ENCODE results near the gene ANKRD65.
"Not testable (repeated sequence)": the region's sequence is repeated elsewhere in the genome, so short reads cannot be mapped to it uniquely, and the experiment has no call there.

Gene ANKRD65

GRCh38 chr1:1430114-1430982 lies 9.3 kb upstream of the ANKRD65 start:
- peak; percentile 72 for DNase-seq (ENCODE audit: low spot score)

GRCh38 chr1:1429671-1430073 lies 8.6 kb upstream of the ANKRD65 start:
- DNase-seq (ENCODE audit: low spot score), result no peak

GRCh38 chr1:1428967-1429366 lies 7.9 kb upstream of the ANKRD65 start:
- DNase-seq (ENCODE audit: low spot score), result not testable (repeated sequence)

- DNase-seq (ENCODE audit: low spot score), result no peak
Observed at GRCh38 chr1:1428174-1428573, 7.1 kb upstream of the ANKRD65 start.

GRCh38 chr1:1427820-1428148 lies 6.7 kb upstream of the ANKRD65 start:
- no peak for DNase-seq (ENCODE audit: low spot score)

GRCh38 chr1:1427106-1427819 lies 6.2 kb upstream of the ANKRD65 start:
- DNase-seq (ENCODE audit: low spot score), result peak; percentile 41

GRCh38 chr1:1426496-1427105 lies 5.5 kb upstream of the ANKRD65 start:
- DNase-seq (ENCODE audit: low spot score), result no peak

- no peak for DNase-seq (ENCODE audit: low spot score)
Observed at GRCh38 chr1:1425753-1426495, 4.8 kb upstream of the ANKRD65 start.

- DNase-seq (ENCODE audit: low spot score), result no peak
Observed at GRCh38 chr1:1425426-1425752, 4.3 kb upstream of the ANKRD65 start.

- no peak for DNase-seq (ENCODE audit: low spot score)
Observed at GRCh38 chr1:1424707-1425106, 3.6 kb upstream of the ANKRD65 start.

GRCh38 chr1:1423245-1423597 lies 2.1 kb upstream of the ANKRD65 start:
- no peak for DNase-seq (ENCODE audit: low spot score)

GRCh38 chr1:1422465-1423244 lies 1.6 kb upstream of the ANKRD65 start:
- no peak for DNase-seq (ENCODE audit: low spot score)

- no peak for DNase-seq (ENCODE audit: low spot score)
Observed at GRCh38 chr1:1421907-1422464, 910 bp upstream of the ANKRD65 start.

- no peak for DNase-seq (ENCODE audit: low spot score)
Observed at GRCh38 chr1:1420654-1421141, 378 bp downstream of the ANKRD65 start.

GRCh38 chr1:1419813-1420653 lies 1.0 kb downstream of the ANKRD65 start:
- no peak for DNase-seq (ENCODE audit: low spot score)

GRCh38 chr1:1419363-1419812 lies 1.7 kb downstream of the ANKRD65 start:
- DNase-seq (ENCODE audit: low spot score), result no peak

GRCh38 chr1:1418464-1419362 lies 2.4 kb downstream of the ANKRD65 start:
- no peak for DNase-seq (ENCODE audit: low spot score)

GRCh38 chr1:1417825-1418463 lies 3.1 kb downstream of the ANKRD65 start:
- not testable (repeated sequence) for DNase-seq (ENCODE audit: low spot score)

- not testable (repeated sequence) for DNase-seq (ENCODE audit: low spot score)
Observed at GRCh38 chr1:1417396-1417795, 3.7 kb downstream of the ANKRD65 start.

Data from AG08395 (cell line).